Kidney capillary endothelial cell (primary cell): Measurements from ENCODE around the gene PCDHA9.
"Not testable (repeated sequence)": the region's sequence is repeated elsewhere in the genome, so short reads cannot be mapped to it uniquely, and the experiment has no call there.

Source experiments
- DNase-seq: peaks from one replicate; pipeline ENCODE4 v3.0.0-alpha.2; 2018; ENCODE audit warnings: low spot score

PCDHA9 gene, protein sequence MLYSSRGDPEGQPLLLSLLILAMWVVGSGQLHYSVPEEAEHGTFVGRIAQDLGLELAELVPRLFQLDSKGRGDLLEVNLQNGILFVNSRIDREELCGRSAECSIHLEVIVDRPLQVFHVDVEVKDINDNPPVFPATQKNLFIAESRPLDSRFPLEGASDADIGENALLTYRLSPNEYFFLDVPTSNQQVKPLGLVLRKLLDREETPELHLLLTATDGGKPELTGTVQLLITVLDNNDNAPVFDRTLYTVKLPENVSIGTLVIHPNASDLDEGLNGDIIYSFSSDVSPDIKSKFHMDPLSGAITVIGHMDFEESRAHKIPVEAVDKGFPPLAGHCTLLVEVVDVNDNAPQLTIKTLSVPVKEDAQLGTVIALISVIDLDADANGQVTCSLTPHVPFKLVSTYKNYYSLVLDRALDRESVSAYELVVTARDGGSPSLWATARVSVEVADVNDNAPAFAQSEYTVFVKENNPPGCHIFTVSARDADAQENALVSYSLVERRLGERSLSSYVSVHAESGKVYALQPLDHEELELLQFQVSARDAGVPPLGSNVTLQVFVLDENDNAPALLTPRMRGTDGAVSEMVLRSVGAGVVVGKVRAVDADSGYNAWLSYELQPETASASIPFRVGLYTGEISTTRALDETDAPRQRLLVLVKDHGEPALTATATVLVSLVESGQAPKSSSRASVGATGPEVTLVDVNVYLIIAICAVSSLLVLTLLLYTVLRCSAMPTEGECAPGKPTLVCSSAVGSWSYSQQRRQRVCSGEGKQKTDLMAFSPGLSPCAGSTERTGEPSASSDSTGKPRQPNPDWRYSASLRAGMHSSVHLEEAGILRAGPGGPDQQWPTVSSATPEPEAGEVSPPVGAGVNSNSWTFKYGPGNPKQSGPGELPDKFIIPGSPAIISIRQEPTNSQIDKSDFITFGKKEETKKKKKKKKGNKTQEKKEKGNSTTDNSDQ

DNA sequence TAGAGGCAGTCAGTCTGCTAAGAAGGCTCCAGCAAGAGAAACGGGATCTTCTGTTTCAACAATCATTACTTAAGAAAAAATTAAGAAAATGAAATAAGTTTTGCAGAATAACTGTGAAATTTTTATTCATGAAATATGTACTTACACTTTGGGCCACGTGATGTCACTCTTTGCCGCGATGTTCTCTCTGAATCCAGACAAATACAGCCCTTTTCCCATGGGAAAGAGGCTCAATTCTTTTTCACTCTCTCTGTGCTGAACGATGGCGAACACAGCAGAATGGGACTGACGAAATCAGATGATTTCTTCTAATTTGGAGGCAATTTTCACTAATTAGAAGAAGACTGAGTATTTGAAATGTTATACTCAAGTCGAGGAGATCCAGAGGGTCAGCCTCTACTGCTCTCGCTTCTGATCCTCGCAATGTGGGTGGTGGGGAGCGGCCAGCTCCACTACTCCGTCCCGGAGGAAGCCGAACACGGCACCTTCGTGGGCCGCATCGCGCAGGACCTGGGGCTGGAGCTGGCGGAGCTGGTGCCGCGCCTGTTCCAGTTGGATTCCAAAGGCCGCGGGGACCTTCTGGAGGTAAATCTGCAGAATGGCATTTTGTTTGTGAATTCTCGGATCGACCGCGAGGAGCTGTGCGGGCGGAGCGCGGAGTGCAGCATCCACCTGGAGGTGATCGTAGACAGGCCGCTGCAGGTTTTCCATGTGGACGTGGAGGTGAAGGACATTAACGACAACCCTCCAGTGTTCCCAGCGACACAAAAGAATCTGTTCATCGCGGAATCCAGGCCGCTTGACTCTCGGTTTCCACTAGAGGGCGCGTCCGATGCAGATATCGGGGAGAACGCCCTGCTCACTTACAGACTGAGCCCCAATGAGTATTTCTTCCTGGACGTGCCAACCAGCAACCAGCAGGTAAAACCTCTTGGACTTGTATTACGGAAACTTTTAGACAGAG, at the start of gene PCDHA9:
Gene PCDHA9 (plus strand): TSS at position 244 of the 964 bp plus-strand sequence. CDS start 114 bp downstream, at position 358.
- DNase-seq = not testable (repeated sequence)

DNA sequence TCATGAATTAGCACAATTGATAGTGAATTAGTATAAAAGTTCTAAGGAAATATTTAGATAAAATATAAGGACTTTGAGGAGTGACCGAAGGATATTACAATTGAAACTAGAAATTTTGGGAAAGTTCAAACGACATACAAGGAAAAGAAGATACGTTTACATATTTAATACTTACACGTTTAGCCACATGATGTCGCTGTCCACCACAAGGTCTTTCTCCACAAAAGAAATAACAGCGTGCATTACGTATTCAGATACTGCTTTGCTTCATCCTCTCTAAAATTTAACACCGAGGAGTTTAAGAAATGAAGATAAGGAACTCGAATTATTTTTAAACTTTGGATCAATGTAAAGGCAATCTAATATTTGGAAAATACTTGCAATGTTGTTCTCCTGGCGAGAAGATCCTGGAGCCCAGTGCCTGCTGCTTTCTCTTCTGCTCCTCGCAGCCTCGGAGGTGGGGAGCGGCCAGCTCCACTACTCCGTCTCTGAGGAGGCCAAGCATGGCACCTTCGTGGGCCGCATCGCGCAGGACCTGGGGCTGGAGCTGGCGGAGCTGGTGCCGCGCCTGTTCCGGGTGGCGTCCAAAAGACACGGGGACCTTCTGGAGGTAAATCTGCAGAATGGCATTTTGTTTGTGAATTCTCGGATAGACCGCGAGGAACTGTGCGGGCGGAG, 47.2 kb upstream of the PCDHA9 start, which contains the start of gene PCDHA3:
Gene PCDHA3 (plus strand): TSS at position 242 of the 678 bp plus-strand sequence.
- DNase-seq = no peak

DNA sequence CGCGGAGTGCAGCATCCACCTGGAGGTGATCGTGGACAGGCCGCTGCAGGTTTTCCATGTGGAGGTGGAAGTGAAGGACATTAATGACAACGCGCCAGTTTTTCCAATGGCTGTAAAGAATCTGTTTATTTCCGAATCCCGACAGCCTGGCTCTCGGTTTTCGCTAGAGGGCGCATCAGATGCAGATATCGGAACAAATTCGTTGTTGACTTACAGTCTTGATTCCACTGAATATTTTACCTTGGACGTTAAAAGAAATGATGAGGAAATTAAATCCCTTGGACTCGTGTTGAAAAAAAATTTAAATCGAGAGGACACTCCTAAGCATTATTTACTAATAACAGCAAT, 46.7 kb upstream of the PCDHA9 start:
- DNase-seq = no peak

DNA sequence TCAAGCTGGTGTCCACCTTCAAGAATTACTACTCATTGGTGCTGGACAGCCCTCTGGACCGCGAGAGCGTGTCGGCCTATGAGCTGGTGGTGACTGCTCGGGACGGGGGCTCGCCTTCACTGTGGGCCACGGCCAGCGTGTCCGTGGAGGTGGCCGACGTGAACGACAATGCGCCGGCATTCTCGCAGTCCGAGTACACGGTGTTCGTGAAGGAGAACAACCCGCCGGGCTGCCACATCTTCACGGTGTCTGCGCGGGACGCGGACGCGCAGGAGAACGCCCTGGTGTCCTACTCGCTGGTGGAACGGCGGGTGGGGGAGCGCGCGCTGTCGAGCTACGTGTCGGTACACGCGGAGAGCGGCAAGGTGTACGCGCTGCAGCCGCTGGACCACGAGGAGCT, 45.8 kb upstream of the PCDHA9 start:
- not testable (repeated sequence) for DNase-seq

DNA sequence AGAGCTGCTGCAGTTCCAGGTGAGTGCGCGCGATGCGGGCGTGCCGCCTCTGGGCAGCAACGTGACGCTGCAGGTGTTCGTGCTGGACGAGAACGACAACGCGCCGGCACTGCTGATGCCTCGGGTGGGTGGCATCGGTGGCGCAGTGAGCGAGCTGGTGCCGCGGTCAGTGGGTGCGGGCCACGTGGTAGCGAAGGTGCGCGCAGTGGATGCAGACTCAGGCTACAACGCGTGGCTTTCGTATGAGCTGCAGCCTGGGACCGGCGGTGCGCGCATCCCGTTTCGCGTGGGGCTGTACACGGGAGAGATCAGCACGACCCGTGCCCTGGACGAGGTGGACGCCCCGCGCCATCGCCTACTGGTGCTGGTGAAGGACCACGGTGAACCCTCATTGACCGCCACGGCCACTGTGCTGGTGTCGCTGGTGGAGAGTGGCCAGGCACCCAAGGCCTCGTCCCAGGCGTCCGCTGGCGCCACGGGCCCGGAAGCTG, 45.4 kb upstream of the PCDHA9 start:
- no peak for DNase-seq

DNA sequence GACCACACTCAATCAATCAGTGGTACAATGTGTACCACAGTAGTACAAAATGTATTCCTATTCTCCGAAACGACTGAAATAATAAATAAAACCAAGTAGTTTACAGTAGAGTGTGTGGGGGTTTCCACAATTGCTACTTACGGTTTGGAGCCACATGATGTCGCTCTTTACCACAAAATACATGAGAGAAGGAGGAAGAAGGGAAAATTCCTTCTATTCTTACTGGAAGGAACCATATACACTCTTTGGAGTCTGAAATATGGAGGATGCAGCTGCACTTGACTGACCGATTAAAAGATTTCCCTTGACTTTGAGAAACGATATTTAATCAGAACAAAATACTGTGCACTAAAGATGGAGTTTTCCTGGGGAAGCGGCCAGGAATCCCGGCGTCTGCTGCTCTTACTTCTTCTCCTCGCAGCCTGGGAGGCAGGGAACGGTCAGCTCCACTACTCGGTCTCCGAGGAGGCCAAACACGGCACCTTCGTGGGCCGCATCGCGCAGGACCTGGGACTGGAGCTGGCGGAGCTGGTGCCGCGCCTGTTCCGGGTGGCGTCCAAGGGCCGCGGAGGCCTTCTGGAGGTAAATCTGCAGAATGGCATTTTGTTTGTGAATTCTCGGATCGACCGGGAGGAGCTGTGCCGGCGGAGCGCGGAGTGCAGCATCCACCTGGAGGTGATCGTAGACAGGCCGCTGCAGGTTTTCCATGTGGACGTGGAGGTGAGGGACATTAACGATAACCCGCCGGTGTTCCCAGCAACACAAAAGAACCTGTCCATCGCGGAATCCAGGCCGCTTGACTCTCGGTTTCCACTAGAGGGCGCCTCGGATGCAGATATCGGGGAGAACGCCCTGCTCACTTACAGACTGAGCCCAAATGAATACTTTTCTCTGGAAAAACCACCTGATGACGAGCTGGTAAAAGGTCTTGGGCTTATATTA, 41.1 kb upstream of the PCDHA9 start, which contains the start of gene PCDHA4:
Gene PCDHA4 (plus strand): TSS at position 235 of the 942 bp plus-strand sequence.
- no peak for DNase-seq

DNA sequence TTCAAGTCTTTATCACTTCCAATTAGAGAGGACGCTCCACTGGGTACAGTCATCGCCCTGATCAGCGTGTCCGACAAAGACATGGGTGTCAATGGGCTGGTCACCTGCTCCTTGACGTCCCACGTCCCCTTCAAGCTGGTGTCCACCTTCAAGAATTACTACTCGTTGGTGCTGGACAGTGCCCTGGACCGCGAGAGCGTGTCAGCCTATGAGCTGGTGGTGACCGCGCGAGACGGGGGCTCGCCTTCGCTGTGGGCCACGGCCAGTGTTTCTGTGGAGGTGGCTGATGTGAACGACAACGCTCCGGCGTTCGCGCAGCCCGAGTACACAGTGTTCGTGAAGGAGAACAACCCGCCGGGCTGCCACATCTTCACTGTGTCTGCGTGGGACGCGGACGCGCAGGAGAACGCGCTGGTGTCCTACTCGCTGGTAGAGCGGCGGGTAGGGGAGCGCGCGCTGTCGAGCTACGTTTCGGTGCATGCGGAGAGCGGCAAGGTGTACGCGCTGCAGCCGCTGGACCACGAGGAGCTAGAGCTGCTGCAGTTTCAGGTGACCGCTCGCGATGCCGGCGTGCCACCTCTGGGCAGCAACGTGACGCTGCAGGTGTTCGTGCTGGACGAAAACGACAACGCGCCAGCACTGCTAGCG, 39.8 kb upstream of the PCDHA9 start:
- not testable (repeated sequence) for DNase-seq

DNA sequence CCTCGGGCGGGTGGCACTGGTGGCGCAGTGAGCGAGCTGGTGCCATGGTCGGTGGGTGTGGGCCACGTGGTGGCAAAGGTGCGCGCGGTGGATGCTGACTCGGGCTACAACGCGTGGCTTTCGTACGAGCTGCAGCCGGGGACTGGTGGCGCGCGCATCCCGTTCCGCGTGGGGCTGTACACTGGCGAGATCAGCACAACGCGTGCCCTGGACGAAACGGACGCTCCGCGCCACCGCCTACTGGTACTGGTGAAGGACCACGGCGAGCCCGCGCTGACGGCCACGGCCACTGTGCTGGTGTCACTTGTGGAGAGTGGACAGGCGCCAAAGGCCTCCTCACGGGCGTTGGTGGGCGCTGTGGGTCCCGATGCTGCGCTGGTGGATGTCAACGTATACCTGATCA, 39.3 kb upstream of the PCDHA9 start:
- DNase-seq = no peak

DNA sequence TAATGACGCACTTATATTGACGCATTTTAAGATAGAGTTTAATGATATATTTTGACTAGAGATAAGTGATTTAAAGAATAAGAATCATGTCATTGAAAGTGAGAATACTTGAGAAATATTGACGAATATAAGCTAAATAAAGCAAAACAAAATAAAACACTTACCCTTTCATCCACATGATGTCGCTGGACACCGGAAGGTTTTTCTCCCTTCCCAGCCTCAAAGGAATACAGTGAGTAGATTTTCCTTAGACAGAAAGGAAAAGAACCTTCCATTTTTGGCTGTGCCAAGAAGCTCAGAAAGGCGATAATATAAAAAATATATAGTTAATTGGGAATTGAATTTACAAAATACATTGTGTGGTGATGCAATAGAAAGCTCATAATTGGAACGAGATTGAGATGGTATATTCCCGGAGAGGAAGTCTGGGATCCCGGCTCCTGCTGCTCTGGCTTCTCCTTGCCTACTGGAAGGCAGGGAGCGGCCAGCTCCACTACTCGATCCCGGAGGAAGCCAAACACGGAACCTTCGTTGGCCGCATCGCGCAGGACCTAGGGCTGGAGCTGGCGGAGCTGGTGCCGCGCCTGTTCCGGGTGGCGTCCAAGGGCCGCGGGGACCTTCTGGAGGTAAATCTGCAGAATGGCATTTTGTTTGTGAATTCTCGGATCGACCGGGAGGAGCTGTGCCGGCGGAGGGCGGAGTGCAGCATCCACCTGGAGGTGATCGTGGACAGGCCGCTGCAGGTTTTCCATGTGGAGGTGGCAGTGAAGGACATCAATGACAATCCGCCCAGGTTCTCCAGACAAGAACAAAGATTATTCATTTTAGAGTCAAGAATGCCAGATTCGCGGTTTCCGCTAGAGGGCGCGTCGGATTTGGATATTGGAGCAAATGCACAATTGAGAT, 26.6 kb upstream of the PCDHA9 start, which contains the start of gene PCDHA5:
Gene PCDHA5 (plus strand): TSS at position 239 of the 906 bp plus-strand sequence.
- no peak for DNase-seq

DNA sequence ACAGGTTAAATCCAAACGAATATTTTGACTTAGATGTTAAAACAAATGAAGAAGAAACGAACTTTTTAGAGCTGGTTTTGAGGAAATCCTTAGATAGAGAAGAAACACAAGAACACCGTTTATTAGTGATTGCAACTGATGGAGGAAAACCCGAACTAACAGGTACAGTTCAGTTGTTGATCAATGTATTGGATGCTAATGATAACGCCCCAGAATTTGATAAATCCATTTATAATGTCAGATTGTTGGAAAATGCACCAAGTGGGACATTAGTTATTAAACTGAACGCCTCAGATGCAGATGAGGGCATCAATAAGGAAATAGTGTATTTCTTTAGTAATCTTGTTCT, 25.9 kb upstream of the PCDHA9 start:
- no peak for DNase-seq

DNA sequence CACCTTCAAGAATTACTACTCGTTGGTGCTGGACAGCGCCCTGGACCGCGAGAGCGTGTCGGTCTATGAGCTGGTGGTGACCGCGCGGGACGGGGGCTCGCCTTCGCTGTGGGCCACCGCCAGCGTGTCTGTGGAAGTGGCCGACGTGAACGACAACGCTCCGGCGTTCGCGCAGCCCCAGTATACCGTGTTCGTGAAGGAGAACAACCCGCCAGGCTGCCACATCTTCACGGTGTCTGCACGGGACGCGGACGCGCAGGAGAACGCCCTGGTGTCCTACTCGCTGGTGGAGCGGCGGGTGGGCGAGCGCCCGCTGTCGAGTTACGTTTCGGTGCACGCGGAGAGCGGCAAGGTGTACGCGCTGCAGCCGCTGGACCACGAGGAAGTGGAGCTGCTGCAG, 25.2 kb upstream of the PCDHA9 start:
- DNase-seq = not testable (repeated sequence)

DNA sequence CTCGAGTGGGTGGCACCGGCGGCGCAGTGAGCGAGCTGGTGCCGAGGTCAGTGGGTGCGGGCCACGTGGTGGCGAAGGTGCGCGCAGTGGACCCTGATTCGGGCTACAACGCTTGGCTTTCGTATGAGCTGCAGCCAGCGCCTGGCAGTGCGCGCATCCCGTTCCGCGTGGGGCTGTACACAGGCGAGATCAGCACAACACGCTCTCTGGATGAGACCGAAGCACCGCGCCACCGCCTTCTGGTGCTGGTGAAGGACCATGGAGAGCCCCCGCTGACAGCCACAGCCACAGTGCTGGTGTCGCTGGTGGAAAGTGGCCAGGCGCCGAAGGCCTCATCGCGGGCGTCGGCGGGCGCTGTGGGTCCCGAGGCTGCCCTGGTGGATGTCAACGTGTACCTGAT, 24.7 kb upstream of the PCDHA9 start:
- no peak for DNase-seq

DNA sequence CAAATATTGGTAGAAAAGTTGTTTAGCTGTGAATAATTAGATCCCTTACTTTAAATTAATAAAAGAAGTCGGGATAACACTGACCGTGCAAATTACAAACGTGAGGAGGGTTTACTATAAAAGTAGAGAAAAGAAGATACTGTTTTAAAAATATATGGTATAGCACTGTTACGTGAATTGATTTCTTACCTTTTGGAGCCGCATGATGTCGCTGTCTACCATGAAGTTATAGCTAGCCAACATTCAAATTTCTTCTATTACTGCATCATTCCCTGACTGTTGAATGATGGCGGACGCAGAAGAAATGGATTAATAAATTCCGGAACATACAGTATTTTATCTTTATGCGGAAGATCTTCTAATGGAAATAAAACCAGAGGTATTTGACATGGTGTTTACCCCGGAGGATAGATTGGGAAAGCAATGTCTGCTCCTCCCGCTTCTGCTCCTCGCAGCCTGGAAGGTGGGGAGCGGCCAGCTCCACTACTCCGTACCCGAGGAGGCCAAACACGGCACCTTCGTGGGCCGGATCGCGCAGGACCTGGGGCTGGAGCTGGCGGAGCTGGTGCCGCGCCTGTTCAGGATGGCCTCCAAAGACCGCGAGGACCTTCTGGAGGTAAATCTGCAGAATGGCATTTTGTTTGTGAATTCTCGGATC, 20.3 kb upstream of the PCDHA9 start, which contains the start of gene PCDHA6:
Gene PCDHA6 (plus strand): TSS at position 257 of the 658 bp plus-strand sequence. CDS start 132 bp downstream, at position 389.
- no peak for DNase-seq

DNA sequence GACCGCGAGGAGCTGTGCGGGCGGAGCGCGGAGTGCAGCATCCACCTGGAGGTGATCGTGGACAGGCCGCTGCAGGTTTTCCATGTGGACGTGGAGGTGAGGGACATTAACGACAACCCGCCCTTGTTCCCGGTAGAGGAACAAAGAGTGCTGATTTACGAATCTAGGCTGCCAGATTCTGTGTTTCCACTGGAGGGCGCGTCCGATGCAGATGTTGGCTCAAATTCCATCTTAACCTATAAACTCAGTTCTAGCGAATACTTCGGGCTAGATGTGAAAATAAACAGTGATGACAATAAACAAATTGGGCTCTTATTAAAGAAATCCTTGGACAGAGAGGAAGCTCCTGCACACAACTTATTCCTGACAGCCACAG, 19.8 kb upstream of the PCDHA9 start:
- DNase-seq = no peak

DNA sequence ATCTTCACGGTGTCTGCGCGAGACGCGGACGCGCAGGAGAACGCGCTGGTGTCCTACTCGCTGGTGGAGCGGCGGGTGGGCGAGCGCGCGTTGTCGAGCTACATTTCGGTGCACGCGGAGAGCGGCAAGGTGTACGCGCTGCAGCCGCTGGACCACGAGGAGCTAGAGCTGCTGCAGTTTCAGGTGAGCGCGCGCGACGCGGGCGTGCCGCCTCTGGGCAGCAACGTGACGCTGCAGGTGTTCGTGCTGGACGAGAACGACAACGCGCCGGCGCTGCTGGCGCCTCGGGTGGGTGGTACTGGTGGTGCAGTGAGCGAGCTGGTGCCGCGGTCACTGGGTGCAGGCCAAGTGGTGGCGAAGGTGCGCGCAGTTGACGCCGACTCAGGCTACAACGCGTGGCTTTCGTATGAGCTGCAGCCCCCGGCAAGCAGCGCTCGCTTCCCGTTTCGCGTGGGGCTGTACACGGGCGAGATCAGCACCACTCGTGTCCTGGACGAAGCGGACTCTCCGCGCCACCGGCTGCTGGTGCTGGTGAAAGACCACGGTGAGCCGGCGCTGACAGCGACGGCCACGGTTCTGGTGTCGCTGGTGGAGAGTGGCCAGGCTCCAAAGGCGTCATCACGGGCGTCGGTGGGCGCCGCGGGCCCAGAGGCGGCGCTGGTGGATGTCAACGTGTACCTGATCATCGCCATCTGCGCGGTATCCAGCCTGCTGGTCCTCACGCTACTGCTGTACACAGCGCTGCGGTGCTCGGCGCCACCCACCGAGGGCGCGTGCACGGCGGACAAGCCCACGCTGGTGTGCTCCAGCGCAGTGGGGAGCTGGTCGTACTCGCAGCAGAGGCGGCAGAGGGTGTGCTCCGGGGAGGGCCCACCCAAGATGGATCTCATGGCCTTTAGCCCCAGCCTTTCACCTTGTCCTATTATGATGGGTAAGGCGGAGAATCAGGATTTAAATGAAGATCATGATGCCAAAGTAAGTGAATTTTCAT, 18.4 kb upstream of the PCDHA9 start:
- DNase-seq = not testable (repeated sequence)

DNA sequence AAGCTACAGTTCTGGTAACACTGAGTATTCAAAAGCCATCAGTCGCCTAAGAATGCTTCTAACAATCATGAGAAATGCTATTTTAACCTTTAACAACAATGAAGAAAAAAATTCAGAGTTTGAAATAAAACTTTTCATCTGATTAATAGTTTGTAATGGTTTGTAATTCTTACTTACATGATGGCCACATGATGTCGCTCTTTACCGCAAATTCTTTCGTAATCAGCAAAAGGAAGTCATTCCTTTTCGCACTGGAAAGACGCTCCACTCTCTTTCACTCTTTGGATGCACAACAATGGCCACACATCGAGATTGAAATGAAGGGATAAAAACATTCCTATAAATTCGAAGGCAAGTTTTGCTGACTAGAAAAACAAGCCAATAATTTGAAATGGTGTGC, 14.2 kb upstream of the PCDHA9 start, which contains the start of gene PCDHA7:
Gene PCDHA7 (plus strand): TSS at position 277 of the 400 bp plus-strand sequence. CDS start 115 bp downstream, at position 392.
- DNase-seq = no peak
